ENCODE results near the gene ASCC2. TPM values are rescaled to one million over a fixed set of nuclear protein-coding genes. Genes with fewer than 3 reads are reported as not detected.
"Not testable (repeated sequence)": the region's sequence is repeated elsewhere in the genome, so short reads cannot be mapped to it uniquely, and the experiment has no call there.

Gene ASCC2
- total and polyA plus RNA-seq, 2 experiments from 2014 or later = 23.0 to 49.7 TPM

DNA sequence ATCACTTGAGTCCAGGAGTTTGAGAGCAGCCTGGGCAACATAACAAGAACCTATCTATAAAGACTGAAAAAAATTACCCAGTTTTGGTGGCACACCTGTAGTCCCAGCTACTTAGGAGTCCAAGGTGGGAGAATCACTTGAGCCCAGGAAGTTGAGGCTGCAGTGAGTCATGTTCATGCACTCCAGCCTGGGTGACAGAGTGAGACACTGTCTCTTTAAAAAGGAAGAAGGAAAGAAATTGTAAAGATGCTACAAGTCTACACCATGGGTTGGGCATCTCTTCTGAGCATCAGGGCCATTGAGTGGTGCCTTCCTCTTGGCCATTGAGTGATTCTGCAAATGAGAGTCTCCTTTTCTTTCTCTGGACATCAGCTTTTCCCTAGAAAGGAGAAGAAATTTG, 29.2 kb upstream of the ASCC2 start:
- no peak for DNase-seq (ENCODE audit: low read depth in 1 of 2, low spot score in 1 of 2)
- Histone ChIP-seq H3K27ac (no peak overlapping the region), H3K36me3 (no peaks in the 10 kb centered on the region), H3K4me3 (no peak overlapping the region), H3K27me3 (no peaks in the 10 kb centered on the region), H3K9me3 (ENCODE audit: low read depth) (no peaks in the 10 kb centered on the region), H3K4me1 (ENCODE audit: low read depth) (no peaks in the 10 kb centered on the region)
- no peak for TF ChIP-seq CTCF (IDR thresholded peaks at IDR 0.05; ENCODE audit: low read depth, low read length)

DNA sequence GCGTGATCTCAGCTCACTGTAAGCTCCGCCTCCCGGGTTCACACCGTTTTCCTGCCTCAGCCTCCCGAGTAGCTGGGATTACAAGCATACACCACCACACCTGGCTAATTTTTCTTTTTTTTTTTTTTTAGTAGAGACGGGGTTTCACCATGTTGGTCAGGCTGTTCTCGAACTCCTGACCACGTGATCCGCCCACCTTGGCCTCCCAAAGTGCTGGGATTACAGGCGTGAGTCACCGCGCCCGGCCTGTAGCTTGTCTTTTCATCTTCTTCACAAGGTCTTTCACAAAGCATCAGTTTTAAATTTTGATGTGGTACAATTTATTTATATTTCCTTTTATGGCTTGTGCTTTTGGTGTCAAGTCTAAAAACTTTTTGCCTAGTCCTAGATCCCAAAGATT, 27.5 kb upstream of the ASCC2 start:
- not testable (repeated sequence) for H3K36me3 ChIP-seq; H3K27ac ChIP-seq; H3K27me3 ChIP-seq; H3K4me3 ChIP-seq; H3K4me1 ChIP-seq (ENCODE audit: low read depth); H3K9me3 ChIP-seq (ENCODE audit: low read depth); DNase-seq (ENCODE audit: low read depth in 1 of 2, low spot score in 1 of 2)

DNA sequence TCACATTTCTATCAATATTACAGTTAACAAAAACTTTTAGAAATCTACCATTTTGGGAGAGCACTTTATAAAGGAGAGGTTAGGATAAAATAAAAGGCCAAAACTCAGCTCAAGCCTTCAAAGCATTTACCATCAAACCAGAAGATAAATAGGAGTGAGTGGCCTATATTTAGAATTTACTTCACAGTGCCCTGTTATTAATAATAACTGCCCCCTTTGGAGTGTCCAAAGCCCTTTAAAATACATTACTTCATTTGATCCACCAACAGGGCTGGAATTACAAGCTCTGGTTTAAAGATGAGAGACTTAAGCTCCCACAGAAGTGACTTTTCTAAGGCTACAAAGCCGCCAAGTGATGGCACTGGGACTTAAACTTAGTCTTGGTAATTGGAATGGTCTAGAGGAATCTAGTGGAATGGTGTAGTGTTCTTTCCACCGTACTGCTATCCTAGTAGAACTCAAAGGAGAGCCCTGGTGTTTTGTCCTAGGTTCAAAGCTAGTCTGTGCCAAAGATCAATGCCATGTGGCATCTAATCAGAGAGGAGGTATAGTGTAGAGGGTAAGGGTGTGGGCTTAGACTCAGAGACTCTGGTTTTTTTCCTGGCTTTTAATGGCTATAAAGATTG, 23.7 kb upstream of the ASCC2 start:
- no peak for DNase-seq (ENCODE audit: low read depth in 1 of 2, low spot score in 1 of 2)
- no peak overlapping the region for H3K27ac ChIP-seq
- no peak overlapping the region for H3K4me3 ChIP-seq
- no peaks in the 10 kb centered on the region for H3K27me3 ChIP-seq
- H3K9me3 ChIP-seq (ENCODE audit: low read depth) = no peaks in the 10 kb centered on the region
- no peak for TF ChIP-seq CTCF (IDR thresholded peaks at IDR 0.05; ENCODE audit: low read depth, low read length)
- no peaks in the 10 kb centered on the region for H3K36me3 ChIP-seq
- H3K4me1 ChIP-seq (ENCODE audit: low read depth) = peaks cover 7% of the 10 kb centered on the region

DNA sequence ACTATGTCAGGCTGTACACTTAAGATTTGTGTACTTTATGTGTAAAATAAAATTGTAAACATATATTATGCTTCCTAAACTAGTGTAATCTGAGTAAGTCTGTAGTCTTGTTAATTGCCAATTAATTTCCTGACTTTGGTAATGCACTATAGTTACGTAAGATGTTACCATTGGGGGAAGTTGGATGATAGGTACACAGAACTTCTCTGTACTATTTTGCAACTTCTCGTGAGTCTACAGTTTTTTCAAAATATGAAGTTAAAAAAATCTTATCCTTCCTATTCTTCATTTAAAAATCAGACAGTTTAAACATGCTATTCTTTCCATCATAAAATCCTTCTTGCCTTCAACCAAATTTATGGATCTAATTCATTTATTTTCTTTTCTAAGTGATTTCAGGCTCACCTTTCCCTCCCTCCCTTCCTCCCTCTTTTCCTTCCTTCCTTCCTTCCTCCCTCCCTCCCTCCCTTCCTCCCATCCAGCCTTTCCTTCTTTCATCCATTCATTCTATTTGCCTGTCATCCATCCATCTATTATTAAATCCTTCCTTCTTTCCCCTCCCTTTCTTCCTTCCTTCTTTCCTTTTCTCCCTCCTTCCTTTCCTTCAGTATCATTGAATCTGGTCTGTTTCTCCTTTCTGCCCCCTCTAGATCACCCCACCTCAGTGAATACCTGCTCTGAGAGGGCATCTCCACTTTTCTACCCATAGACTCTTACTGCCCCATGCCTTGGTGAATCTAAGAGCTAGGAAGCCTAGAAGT, 22.1 kb upstream of the ASCC2 start:
- H3K27me3 ChIP-seq = no peaks in the 10 kb centered on the region

GRCh38 chr22:29859030-29859429, 21.0 kb upstream of the ASCC2 start:
- not testable (repeated sequence) for H3K4me3 ChIP-seq; DNase-seq (ENCODE audit: low read depth in 1 of 2, low spot score in 1 of 2); H3K36me3 ChIP-seq; H3K27me3 ChIP-seq; H3K9me3 ChIP-seq (ENCODE audit: low read depth); H3K27ac ChIP-seq
- peaks cover 17% of the 10 kb centered on the region for H3K4me1 ChIP-seq (ENCODE audit: low read depth)

More for the DNA sequence above, 22.1 kb upstream of the ASCC2 start:
- Histone ChIP-seq H3K4me1 (ENCODE audit: low read depth) (peaks cover 17% of the 10 kb centered on the region), H3K36me3 (no peaks in the 10 kb centered on the region), H3K27ac (no peak overlapping the region), H3K9me3 (ENCODE audit: low read depth) (no peaks in the 10 kb centered on the region), H3K4me3 (no peak overlapping the region)
- TF ChIP-seq CTCF (IDR thresholded peaks at IDR 0.05; ENCODE audit: low read depth, low read length) = no peak
- no peak for DNase-seq (ENCODE audit: low read depth in 1 of 2, low spot score in 1 of 2)

GRCh38 chr22:29856496-29856895, 18.4 kb upstream of the ASCC2 start:
- Histone ChIP-seq H3K4me3 (no peak overlapping the region), H3K9me3 (ENCODE audit: low read depth) (no peaks in the 10 kb centered on the region), H3K27ac (no peak overlapping the region), H3K27me3 (no peaks in the 10 kb centered on the region), H3K36me3 (no peaks in the 10 kb centered on the region), H3K4me1 (ENCODE audit: low read depth) (peaks cover 13% of the 10 kb centered on the region)
- no peak for DNase-seq (ENCODE audit: low read depth in 1 of 2, low spot score in 1 of 2)
- no peak for TF ChIP-seq CTCF (IDR thresholded peaks at IDR 0.05; ENCODE audit: low read depth, low read length)

All from cardiac muscle cell (in vitro differentiated cells and primary cell).